ENCODE data around the gene CAPN7.

The CAPN7 gene

GRCh38 chr3:15220661-15221060 is 14.6 kb downstream of the CAPN7 start:
- TF ChIP-seq CTCF (IDR thresholded peaks at IDR 0.05; ENCODE audit: low read depth, low read length) = no peak
- DNase-seq (ENCODE audit: extremely low read depth, low read depth) = no peak

- no peak for DNase-seq (ENCODE audit: extremely low read depth, low read depth)
Measured at GRCh38 chr3:15221574-15222217, 15.7 kb downstream of the CAPN7 start.

GRCh38 chr3:15223685-15224572 is 17.9 kb downstream of the CAPN7 start:
- no peak for TF ChIP-seq CTCF (IDR thresholded peaks at IDR 0.05; ENCODE audit: low read depth, low read length)
- no peak for DNase-seq (ENCODE audit: extremely low read depth, low read depth)

More at GRCh38 chr3:15221574-15222217, 15.7 kb downstream of the CAPN7 start:
- no peak for TF ChIP-seq CTCF (IDR thresholded peaks at IDR 0.05; ENCODE audit: low read depth, low read length)

- no peak for TF ChIP-seq CTCF (IDR thresholded peaks at IDR 0.05; ENCODE audit: low read depth, low read length)
- DNase-seq (ENCODE audit: extremely low read depth, low read depth) = no peak
Measured at GRCh38 chr3:15228147-15228546, 22.1 kb downstream of the CAPN7 start.

- no peak for TF ChIP-seq CTCF (IDR thresholded peaks at IDR 0.05; ENCODE audit: low read depth, low read length)
- no peak for DNase-seq (ENCODE audit: extremely low read depth, low read depth)
Measured at GRCh38 chr3:15229262-15229661, 23.2 kb downstream of the CAPN7 start.

- peak; percentile 26 for TF ChIP-seq CTCF (IDR thresholded peaks at IDR 0.05; ENCODE audit: low read depth, low read length)
- no peak for DNase-seq (ENCODE audit: extremely low read depth, low read depth)
Measured at GRCh38 chr3:15241341-15241740, 35.3 kb downstream of the CAPN7 start.

- no peak for TF ChIP-seq CTCF (IDR thresholded peaks at IDR 0.05; ENCODE audit: low read depth, low read length)
- no peak for DNase-seq (ENCODE audit: extremely low read depth, low read depth)
Measured at GRCh38 chr3:15243822-15244482, 37.9 kb downstream of the CAPN7 start.
